ENCODE measurements around the gene GRAMD1B. TPM values are rescaled to one million over a fixed set of nuclear protein-coding genes. Genes with fewer than 3 reads are reported as not detected.

The GRAMD1B gene
- total RNA-seq, 1 experiment from 2014 or later = 1.2 TPM

DNA sequence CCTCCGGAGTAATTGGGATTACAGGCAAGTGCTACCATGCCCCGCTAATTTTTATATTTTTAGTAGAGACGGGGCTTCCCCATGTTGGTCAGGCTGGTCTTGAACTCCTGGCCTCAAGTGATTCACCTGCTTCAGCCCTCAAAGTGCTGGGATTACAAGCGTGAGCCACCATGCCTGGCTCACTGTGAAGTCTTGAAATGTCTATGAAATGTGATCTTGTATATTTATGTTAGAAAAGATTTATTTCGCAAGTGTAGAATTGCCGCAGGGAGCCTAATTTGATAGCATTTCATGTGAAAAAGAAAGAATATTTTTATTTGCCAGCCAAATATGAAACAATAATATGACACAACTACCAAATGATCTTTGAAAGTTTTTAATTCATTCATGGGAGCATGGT lies 52.1 kb downstream of the GRAMD1B start:
- Mint-ChIP-seq H3K27ac (ENCODE audit: unreplicated experiment) (no peak overlapping the region), H3K36me3 (ENCODE audit: insufficient read depth, unreplicated experiment) (no peaks in the 10 kb centered on the region), H3K4me1 (ENCODE audit: low read depth, unreplicated experiment) (no peaks in the 10 kb centered on the region), H3K27me3 (ENCODE audit: insufficient read depth, unreplicated experiment) (peaks cover 19% of the 10 kb centered on the region), H3K9me3 (ENCODE audit: unreplicated experiment) (no peaks in the 10 kb centered on the region), H3K4me3 (ENCODE audit: unreplicated experiment) (no peak overlapping the region)
- ChIA-PET POLR2A (no interaction called here), CTCF (interaction anchor here (1.2 to 1.7 kb wide), 2 partner anchors 74 to 147 kb away, joined by 3 to 7 read pairs; no protein-coding TSS in a partner anchor)
- no peaks in the 10 kb centered on the region for H3K27me3 ChIP-seq (replicated peaks; ENCODE audit: control insufficient read depth, insufficient read depth, low read length)
- H3K4me1 ChIP-seq = no peaks in the 10 kb centered on the region
- no peak for DNase-seq
- no peak overlapping the region for H3K4me3 ChIP-seq (ENCODE audit: low read depth, low read length)
- intact Hi-C loops (cut with micrococcal nuclease; ENCODE audit: unreplicated experiment) = no loop called here
- no peaks in the 10 kb centered on the region for H3K9me3 ChIP-seq
- no TSS peak for BruUV-seq (replicated peaks)
- TF ChIP-seq, protein P1, sequence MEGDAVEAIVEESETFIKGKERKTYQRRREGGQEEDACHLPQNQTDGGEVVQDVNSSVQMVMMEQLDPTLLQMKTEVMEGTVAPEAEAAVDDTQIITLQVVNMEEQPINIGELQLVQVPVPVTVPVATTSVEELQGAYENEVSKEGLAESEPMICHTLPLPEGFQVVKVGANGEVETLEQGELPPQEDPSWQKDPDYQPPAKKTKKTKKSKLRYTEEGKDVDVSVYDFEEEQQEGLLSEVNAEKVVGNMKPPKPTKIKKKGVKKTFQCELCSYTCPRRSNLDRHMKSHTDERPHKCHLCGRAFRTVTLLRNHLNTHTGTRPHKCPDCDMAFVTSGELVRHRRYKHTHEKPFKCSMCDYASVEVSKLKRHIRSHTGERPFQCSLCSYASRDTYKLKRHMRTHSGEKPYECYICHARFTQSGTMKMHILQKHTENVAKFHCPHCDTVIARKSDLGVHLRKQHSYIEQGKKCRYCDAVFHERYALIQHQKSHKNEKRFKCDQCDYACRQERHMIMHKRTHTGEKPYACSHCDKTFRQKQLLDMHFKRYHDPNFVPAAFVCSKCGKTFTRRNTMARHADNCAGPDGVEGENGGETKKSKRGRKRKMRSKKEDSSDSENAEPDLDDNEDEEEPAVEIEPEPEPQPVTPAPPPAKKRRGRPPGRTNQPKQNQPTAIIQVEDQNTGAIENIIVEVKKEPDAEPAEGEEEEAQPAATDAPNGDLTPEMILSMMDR (IDR thresholded peaks at IDR 0.05; ENCODE audit: insufficient read depth in 1 of 2, low read depth in 1 of 2, low read length in 1 of 2, severe bottlenecking in 1 of 2, unreplicated experiment in 1 of 2) = no peak
- H3K36me3 ChIP-seq (ENCODE audit: control insufficient read depth, insufficient read depth, low read length) = no peaks in the 10 kb centered on the region

GRCh38 chr11:123483058-123483457 lies 53.0 kb downstream of the GRAMD1B start:
- Histone ChIP-seq H3K9me3 (no peaks in the 10 kb centered on the region), H3K4me1 (no peaks in the 10 kb centered on the region), H3K27me3 (replicated peaks; ENCODE audit: control insufficient read depth, insufficient read depth, low read length) (no peaks in the 10 kb centered on the region), H3K4me3 (ENCODE audit: low read depth, low read length) (no peak overlapping the region), H3K36me3 (ENCODE audit: control insufficient read depth, insufficient read depth, low read length) (no peaks in the 10 kb centered on the region)
- Mint-ChIP-seq H3K9me3 (ENCODE audit: unreplicated experiment) (no peaks in the 10 kb centered on the region), H3K4me1 (ENCODE audit: low read depth, unreplicated experiment) (no peaks in the 10 kb centered on the region), H3K36me3 (ENCODE audit: insufficient read depth, unreplicated experiment) (no peaks in the 10 kb centered on the region), H3K27ac (ENCODE audit: unreplicated experiment) (no peak overlapping the region), H3K27me3 (ENCODE audit: insufficient read depth, unreplicated experiment) (peaks cover 17% of the 10 kb centered on the region), H3K4me3 (ENCODE audit: unreplicated experiment) (no peak overlapping the region)
- TF ChIP-seq, protein P1 (IDR thresholded peaks at IDR 0.05; ENCODE audit: insufficient read depth in 1 of 2, low read depth in 1 of 2, low read length in 1 of 2, severe bottlenecking in 1 of 2, unreplicated experiment in 1 of 2) = no peak
- ChIA-PET CTCF (interaction anchor here (1.3 kb wide), 1 partner anchor 75 kb away, joined by 3 read pairs; no protein-coding TSS in a partner anchor), POLR2A (no interaction called here)
- BruUV-seq (replicated peaks) = no TSS peak
- intact Hi-C loops (cut with micrococcal nuclease; ENCODE audit: unreplicated experiment) = no loop called here
- DNase-seq = no peak

GRCh38 chr11:123483466-123483865 lies 53.4 kb downstream of the GRAMD1B start:
- POLR2A ChIA-PET = no interaction called here
- no peaks in the 10 kb centered on the region for H3K4me1 Mint-ChIP-seq (ENCODE audit: low read depth, unreplicated experiment)
- Histone ChIP-seq H3K4me1 (no peaks in the 10 kb centered on the region), H3K4me3 (ENCODE audit: low read depth, low read length) (no peak overlapping the region), H3K36me3 (ENCODE audit: control insufficient read depth, insufficient read depth, low read length) (no peaks in the 10 kb centered on the region), H3K27me3 (replicated peaks; ENCODE audit: control insufficient read depth, insufficient read depth, low read length) (no peaks in the 10 kb centered on the region), H3K9me3 (no peaks in the 10 kb centered on the region)
- H3K36me3 Mint-ChIP-seq (ENCODE audit: insufficient read depth, unreplicated experiment) = no peaks in the 10 kb centered on the region
- peaks cover 17% of the 10 kb centered on the region for H3K27me3 Mint-ChIP-seq (ENCODE audit: insufficient read depth, unreplicated experiment)
- H3K9me3 Mint-ChIP-seq (ENCODE audit: unreplicated experiment) = no peaks in the 10 kb centered on the region
- no peak overlapping the region for H3K4me3 Mint-ChIP-seq (ENCODE audit: unreplicated experiment)
- no peak for DNase-seq
- no peak overlapping the region for H3K27ac Mint-ChIP-seq (ENCODE audit: unreplicated experiment)
- no TSS peak for BruUV-seq (replicated peaks)
- TF ChIP-seq, protein P1 (IDR thresholded peaks at IDR 0.05; ENCODE audit: insufficient read depth in 1 of 2, low read depth in 1 of 2, low read length in 1 of 2, severe bottlenecking in 1 of 2, unreplicated experiment in 1 of 2) = no peak
- CTCF ChIA-PET = interaction anchor here (1.3 kb wide), 1 partner anchor 76 kb away, joined by 3 read pairs; no protein-coding TSS in a partner anchor
- intact Hi-C loops (cut with micrococcal nuclease; ENCODE audit: unreplicated experiment) = no loop called here

Measured in Caco-2 (cell line).